ENCODE data around the gene VKORC1L1. TPM values are rescaled to one million over a fixed set of nuclear protein-coding genes. Genes with fewer than 3 reads are reported as not detected.
"Not testable (repeated sequence)": the region's sequence is repeated elsewhere in the genome, so short reads cannot be mapped to it uniquely, and the experiment has no call there.

The VKORC1L1 gene
- total and polyA plus RNA-seq, 2 of the 8 experiments (the other 6 are each of a cell fraction or from before 2014, with no cell fraction given) = 12.7 to 45.3 TPM

DNA sequence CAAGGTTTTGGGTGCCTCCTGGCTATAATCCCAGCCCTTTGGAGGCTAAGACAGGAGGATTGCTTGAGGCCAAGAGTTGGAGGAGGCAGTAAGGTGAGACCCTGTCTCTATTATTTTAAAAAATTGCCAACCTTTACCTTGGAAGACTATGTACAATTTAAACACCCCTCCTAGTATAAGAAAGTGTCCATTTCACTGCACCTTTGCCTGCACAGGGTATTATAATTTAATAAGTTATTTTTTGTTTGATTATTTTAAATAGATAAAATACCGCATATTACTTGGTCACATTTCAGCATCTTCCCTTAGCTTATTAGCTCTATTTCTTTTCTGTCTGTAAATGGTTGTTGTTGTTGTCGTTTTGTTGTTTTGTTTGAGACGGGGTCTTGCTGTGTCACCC lies 36.2 kb upstream of the VKORC1L1 start:
- H3K14ac ChIP-seq (ENCODE audit: insufficient read length); H2BK120ac ChIP-seq (replicated peaks; ENCODE audit: low read depth, low read length); H2AFZ ChIP-seq (ENCODE audit: low read length); H2BK20ac ChIP-seq (ENCODE audit: low read length); H3K4ac ChIP-seq (replicated peaks; ENCODE audit: insufficient read length, low read depth, low read length); H3K36me3 ChIP-seq (ENCODE audit: control insufficient read depth in 2 of 4, insufficient read depth in 4 of 4, low read length in 3 of 4); H3K9ac ChIP-seq (replicated peaks in 1 of 4; ENCODE audit: extremely low read depth in 1 of 4, low read depth in 3 of 4, low read length in 3 of 4); H4K91ac ChIP-seq (replicated peaks; ENCODE audit: insufficient read length, low read length); DNase-seq (ENCODE audit: low read depth in 1 of 2, low spot score in 2 of 2); H2AK5ac ChIP-seq (ENCODE audit: low read depth, low read length); H3K23me2 ChIP-seq (ENCODE audit: low read depth, low read length); H3K4me3 ChIP-seq (ENCODE audit: extremely low read depth in 1 of 4, insufficient read depth in 2 of 4, low read depth in 3 of 4, low read length in 4 of 4); FAIRE-seq; H2BK15ac ChIP-seq (ENCODE audit: low read length); H3K79me1 ChIP-seq (ENCODE audit: low read depth, low read length); H4K8ac ChIP-seq (ENCODE audit: extremely low read depth, insufficient read depth, low read length); H3K4me2 ChIP-seq (ENCODE audit: insufficient read depth in 1 of 2, low read depth in 2 of 2, low read length in 2 of 2); H3K79me2 ChIP-seq (ENCODE audit: control insufficient read depth in 1 of 2, insufficient read depth in 2 of 2, low read length in 2 of 2); H3K9me3 ChIP-seq (ENCODE audit: insufficient read depth in 2 of 2, low read depth in 1 of 2, low read length in 1 of 2); H2BK12ac ChIP-seq (ENCODE audit: low read depth, low read length); POLR2A ChIA-PET (ENCODE audit: partially characterized antibody); H3K18ac ChIP-seq (ENCODE audit: extremely low read depth, low read length); H4K5ac ChIP-seq (ENCODE audit: insufficient read length, low read depth, low read length); H3K56ac ChIP-seq (replicated peaks; ENCODE audit: insufficient read length, low read depth, low read length); H3K23ac ChIP-seq (ENCODE audit: insufficient read length); CTCF ChIA-PET (ENCODE audit: partially characterized antibody); H3K27ac ChIP-seq (ENCODE audit: low read depth, low read length); H3K27me3 ChIP-seq (replicated peaks in 1 of 4; ENCODE audit: control insufficient read depth in 3 of 4, extremely low read depth in 1 of 4, insufficient read depth in 3 of 4, low read length in 3 of 4); H4K20me1 ChIP-seq (replicated peaks in 1 of 2; ENCODE audit: control insufficient read depth in 1 of 2, insufficient read depth in 2 of 2, low read length in 2 of 2); H3K4me1 ChIP-seq (replicated peaks in 1 of 4; ENCODE audit: control insufficient read depth in 3 of 4, insufficient read depth in 4 of 4, low read length in 3 of 4); H2BK5ac ChIP-seq (ENCODE audit: low read depth, low read length): not testable (repeated sequence)
- WGBS, 2 experiments (ENCODE audit: extremely low coverage in 1 of 2, insufficient coverage in 1 of 2, insufficient read length in 1 of 2, insufficient replicate concordance in 2 of 2, low coverage in 1 of 2, low lambda C conversion rate in 2 of 2, missing lambda C conversion rate in 1 of 2) = 89% methylated on average over 3 of the region's 3 CpGs; no CpG with 5 or more reads in 1 of the 2 experiments
